Medulla oblongata (tissue), 1 donor: Measurements from ENCODE around the gene KIF13A.
"Not testable (repeated sequence)": the region's sequence is repeated elsewhere in the genome, so short reads cannot be mapped to it uniquely, and the experiment has no call there.

ENCODE experiments used
- DNase-seq: peaks from one replicate; pipeline ENCODE4 v3.0.0-alpha.2; 2015; ENCODE audit errors: extremely low spot score

Gene KIF13A

DNA sequence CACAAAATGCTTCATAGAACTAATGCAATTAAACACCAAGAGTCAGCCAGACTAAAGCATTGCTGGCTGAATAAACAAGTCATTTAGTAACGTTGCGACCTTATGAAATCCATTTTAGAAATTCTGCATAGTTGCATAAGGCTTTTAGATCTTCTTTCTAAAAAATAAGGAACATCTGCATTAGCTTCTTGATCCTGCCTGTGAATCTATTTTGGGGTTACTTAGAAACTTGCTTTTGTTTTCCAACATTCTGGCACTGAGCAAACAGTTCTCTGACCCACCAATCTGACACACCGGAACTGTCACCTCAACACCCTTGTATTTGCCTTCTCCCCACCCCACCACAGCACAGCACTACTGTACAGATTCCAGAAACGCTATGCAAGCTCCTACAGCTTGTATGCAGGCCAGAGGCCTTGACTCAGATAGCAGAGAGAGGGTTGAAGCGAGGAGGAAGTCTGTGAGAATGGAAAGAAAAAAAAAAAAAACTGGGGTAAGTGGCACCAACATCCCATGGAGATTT, 55.0 kb downstream of the KIF13A start:
- no peak for DNase-seq

DNA sequence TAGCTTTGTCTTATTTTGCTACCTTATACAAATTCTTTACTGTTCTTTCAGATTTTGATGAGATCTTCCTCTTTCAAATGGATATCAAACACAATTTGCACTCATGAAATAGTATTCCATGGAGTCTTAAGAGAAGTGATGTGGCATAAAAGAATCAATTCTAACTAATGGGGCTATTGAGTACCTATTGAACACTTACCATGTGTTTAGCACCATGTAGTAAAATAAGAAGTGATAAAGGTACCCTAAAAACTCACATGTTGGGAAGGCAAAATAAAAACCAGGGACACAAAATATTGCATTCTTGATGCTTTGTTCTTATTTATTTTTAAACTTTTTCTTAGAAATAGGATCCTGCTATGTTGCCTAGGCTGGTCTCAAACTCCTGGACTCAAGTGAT, 56.2 kb downstream of the KIF13A start:
- DNase-seq = no peak

DNA sequence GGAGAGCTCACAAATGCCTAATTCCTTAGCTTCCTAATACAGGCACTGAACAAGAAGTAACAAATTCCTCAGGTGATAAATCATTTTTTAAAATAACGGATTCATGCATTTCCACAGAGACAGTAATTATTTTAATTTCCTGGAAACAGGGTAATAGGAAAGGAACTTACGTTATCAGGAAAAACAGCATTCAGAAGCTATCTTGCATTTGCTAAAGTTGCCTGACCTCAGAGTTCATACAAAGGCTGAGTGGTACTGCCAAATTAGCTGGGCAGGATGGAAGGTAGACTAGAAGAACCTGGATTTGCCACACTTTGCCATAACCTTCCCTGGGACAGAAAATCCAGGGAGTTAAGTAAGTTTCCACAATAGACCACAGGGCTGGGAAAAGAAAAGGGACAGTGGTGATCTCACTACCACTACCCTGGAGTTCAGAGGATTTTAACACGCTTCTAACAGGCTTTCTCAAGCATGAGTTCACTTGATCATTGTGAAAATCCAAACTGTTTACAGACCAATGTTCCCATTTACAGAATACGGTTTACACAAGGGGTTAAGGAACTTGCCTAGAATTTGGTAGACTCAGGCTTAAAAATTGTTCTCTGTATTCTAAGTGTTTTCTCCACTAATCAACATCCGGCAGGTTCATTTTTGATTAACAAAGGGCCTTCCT, 57.0 kb downstream of the KIF13A start:
- DNase-seq = no peak

DNA sequence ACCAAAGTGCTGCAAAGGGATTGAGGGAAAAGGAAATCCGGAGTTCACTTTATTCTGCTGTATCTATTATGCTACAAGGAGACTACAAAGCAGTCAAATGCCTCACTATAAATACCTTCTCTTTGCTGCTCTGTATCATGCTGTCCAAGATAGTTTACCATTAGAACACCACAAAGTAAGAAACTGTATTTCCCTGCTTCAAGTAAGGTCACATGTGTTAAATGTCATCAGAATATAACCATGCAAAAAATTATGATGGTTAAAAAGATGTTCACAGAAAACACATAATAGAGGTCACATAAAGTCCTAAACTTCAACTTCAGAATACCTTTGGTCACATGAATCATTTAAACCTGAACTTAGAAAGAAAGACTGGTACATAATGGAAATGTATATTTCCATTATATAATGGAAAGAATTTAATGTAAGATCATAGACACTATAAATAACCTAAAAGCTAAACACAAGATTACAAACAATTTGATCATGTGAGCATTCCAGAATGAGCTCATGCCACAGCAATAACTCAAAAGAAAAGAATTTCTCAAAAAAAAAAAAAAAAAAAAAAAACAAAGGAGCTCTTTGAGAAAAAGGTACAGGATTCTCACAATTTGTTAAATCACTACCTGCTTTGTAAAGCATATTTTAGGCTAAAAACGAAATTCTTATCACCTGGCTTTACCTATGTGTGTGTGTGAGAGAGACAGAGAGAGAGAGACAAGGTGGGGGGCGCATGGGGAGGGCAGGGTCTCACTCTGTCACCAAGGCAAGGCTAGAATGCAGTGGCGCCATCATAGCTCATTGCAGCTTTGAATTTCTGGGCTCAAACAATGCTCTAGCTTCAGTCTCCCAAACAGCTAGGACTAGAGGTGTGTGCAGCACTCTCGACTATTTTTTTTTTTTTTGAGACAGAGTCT, 58.7 kb downstream of the KIF13A start:
- no peak for DNase-seq

DNA sequence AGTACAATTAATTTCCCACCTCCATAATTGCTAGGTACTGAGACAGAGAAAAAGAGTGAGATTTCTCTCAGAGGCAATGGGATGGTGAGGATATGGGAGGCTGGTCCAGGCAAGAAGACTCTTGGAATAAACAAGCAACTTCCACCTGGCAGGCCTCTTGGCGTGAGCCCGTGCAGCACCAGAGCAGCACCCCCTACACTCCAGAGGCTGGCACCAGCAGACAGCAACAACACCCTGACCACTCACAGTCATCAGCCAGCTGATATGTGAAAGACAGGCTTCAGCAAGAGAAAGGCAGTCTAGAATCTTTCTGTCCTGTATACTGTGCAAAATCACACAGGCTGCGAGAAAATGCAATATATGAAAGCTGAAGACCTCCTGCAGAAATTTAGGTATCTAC, 59.7 kb downstream of the KIF13A start:
- peak; percentile 46 for DNase-seq

DNA sequence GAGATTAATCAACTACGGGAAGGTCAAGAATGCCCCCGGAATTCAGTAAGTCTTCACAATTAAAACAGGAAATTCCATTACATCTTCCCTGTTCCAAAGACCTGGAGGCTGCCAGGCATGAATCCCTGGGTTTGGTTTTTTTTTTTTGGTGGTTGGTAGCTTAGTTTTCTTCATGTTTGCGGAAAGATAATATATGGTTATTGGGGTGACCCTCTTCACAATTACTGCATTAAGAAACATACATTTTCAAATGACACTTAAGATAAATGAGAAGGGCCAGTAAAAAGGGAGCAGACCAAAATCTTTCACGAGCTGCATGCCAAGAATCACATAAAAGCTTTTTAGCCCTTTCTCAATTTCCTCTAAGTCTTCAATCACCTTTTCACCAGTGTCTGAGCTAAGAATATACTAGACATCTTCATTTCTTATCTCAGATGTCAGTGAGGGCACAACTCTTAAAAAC, 64.0 kb downstream of the KIF13A start:
- DNase-seq = no peak

DNA sequence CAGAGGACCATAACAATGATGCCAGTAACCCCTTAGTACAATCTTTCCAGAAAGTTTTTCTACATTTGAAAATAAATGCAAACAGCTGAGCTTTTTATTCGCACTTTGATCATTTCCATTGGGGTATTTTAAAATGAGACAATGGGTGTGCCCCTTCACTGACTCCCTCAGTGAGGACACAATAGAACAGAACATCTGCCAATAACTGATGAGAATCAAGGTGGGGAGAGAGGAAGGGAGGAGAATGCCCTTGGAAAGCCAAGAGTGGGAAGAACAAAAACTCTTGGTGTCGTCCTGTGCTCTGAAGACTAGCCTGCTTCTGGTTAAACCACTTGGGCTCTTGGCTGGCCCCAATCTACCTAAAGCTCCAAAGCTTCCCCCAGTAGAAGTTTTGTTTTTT, 66.0 kb downstream of the KIF13A start:
- no peak for DNase-seq

DNA sequence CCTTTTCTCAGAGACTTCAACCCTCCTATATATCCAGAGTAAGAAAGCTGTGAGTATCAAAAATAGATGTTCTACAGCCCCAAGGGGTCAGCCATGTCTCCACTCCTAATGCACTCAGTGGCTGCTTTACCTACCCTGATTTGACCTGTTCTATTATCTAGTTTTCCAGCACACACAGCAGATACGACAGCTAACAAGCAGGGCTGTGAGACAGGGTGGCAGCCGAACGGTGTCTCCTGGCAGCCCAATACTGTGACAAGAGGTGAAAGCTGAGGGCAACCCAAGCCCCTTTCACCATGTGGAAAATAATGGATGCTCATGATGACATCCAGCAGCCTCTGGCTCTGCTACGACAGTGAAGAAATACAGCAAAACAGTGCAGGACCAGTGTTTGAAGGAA, 67.9 kb downstream of the KIF13A start:
- no peak for DNase-seq

DNA sequence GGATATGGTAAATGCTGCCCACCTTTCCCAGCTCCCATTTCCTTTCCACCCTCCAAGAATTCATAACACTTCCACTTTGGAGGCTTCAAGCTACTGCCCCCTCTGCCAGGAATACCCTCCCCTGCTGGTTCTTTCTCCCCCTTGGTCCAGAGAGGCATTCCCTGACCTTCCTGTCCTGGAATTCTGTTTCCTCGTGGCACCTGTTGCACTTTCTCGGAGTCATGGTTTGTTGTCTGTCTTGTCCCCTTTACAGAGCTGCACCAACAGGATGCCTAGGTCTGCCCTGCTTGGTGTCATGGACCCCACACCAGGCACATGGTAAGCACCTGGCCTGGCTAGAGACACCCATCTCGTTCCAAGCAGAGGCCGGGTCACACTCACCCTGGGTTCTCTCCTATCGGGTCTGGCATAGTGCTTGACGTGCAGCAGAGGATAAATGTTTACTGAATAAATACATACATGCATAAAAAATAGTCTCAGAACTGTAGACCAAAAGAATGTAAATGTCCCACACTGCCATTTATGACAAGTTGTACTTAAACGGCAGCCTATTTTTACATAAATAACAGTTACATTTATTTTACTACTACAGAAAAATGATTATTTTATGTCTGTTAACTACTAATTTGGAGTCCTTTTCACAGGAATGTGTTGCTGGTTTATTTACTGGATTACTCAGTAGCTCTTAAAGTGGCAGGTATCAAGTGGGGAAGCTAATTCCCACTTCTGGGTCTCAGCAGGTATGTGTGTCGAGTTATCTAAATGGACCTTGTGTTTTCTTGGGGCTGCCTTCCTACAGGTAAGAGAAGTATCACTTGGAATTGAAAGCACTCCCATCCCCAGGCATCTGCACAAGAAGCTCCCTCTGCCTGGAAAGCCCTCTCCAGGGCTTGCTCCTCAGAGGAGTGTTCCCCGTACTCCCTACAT, 69.3 kb downstream of the KIF13A start:
- no peak for DNase-seq

DNA sequence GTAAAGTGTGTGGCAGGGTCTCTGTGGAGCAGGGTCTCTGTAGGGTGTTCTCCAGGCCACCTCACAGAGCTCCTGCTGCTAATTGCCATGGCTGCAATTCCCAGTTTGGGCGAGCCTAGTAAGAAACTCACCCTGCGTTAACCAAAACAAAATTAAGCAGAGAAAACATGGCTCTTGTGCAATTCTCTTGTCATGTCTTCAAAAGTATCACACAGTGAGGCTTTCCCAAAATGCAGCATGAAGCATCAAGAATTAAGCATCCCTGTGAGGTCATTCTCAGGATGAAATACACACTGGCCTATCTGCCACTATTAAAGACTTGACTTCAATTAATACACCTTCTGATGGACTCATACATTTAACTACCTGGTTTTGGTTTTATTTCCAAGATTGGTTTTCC, 72.8 kb downstream of the KIF13A start:
- DNase-seq = no peak

DNA sequence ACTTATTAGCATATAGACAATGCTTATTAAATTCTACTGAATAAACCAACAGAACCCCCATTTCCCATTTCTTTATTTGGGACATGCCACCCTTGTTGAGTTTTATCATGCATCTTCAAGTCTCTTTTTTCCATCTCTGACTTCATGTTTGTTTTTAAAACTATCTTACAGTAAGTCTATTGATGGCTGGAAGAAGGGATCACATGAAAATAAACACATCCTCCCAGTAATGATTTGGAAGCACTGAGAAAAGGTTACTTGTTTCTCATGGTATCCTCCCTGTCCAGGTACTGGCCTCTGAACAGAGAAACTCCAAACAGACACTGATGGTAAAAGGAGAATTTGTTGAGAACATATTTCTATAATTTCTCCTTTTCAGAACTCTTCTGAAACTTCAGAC, 74.9 kb downstream of the KIF13A start:
- DNase-seq = no peak

DNA sequence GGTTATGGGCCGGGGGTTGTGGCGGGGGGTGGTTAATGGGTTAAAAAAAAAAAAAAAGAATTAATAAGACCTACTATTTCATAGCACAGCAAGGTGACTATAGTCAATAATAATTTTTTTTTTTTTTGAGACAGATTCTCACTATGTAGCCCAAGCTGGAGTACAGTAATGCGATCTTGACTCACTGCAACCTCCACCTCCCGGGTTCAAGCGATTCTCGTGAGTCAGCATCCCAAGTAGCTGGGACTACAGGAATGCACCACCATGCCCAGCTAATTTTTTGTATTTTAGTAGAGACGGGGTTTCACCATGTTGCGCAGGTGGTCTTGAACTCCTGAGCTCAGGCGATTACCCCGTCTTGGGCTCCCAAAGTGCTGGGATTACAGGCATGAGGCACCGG, 75.8 kb downstream of the KIF13A start:
- DNase-seq = not testable (repeated sequence)

DNA sequence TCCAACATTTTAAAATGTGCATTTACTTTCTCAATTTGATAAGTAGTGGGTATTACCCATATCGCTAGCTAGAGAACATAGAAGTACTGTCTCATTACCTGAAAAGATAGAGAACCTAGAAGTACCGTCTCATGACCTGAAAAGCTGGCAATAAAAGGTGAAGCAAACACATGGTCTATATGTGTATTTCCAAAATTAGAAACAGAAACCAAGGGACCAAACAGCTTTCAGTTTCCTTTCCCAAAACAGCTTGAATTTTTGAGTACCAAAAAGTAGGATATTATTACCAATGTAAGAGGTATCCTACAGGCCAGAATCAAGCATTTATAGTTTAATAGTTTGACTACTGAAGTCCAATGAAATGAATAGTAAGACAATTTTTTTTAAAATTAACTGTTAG, 77.2 kb downstream of the KIF13A start:
- DNase-seq = no peak

DNA sequence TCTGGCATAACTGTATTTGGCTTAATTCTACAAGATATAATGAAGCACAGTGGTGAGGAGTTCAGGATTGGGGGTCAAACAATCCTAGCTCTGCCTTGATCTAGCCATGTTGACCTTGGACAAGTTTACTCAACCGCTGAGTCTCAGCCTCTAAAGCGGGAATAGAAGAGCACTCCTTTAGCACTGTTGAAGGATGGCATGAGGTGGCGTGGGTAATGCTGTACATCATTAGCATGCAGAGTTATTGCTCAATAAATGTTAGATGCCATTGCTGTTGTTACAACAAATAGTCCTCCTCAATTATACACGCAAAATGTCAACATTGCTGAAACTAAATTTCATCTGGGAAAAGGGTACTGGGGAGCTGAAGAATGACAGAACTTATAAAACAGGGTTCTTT, 78.6 kb downstream of the KIF13A start:
- no peak for DNase-seq

DNA sequence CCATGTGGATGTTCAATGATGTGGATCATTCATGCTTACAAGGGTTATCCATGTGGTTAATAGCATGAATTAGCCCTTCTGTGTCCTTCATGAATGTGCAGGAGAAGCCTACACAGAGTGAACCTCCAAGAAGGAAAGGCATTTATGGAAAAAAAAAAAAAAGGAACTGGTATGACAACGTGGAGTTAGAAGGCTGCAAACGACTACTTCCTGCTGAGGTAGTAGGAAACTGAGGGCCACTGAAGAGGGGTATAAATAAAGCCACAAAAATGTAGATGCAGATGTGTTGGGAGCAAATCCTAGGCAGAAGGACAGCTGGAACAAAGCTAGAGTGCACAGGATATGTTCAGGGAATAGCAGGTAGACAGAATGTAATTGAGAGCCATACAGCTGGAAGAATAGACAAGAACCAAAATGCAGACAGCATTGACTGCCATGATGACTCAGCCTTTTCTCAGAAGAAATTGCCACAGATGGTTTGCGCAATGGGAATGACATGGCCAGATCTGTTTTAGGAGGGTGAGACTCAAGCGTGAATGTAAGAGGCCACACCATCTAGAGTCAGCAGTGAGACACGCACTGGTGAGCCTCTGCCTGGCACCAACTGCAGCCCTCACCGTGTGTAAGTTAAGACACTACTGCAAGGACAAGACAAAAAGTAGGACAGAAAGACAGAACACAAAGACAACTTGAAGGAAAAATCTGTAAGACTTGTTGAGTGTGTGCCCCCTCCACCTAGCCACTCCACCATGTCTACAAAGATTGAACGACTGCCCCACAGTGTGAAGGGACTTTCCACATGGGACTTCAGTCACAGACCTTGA, 79.8 kb downstream of the KIF13A start:
- peak; percentile 81 for DNase-seq

DNA sequence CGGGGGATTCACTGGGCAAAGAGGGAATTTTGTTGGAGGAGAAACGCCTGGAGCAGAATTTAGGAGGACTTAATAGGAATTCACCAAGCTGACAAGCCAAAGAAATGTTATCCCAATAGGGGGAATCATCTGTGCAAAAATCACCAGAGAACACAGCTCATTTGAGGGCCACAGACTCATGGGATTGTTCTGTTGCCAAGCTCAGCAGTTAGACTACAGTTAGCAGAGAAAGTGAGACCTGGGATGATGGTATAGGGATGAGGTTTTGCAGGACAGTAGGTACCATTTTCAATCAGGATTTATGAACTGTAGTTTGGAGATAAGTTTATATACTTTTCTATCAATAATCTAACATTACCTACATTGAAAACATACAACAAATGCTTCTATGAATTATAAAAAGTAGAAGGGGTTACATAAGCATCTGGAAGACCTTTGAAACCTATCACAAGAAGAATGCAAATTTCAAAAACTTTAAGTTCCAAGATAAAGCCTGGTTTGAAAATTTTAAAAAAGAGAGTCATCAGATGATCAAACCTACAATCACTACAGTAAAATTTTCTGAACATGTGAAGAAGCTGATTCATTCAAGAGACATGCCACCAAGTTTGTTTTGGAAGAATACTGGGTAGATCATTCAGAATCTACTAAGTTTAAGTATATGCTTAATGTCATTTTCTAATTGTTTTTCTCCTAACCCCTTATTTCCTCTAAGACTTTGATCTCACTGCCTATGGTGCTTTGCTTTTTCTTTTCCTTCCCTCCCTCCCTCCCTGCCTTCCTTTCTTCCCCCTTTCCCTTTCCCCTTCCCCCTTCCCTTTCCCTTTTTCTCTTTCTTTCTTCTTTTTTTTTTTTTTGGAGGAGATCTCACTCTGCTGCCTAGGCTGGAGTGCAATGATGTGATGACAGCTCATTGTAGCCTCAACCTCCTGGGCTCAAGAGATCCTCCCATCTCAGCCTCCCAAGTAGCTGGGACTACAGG, 81.5 kb downstream of the KIF13A start:
- no peak for DNase-seq

DNA sequence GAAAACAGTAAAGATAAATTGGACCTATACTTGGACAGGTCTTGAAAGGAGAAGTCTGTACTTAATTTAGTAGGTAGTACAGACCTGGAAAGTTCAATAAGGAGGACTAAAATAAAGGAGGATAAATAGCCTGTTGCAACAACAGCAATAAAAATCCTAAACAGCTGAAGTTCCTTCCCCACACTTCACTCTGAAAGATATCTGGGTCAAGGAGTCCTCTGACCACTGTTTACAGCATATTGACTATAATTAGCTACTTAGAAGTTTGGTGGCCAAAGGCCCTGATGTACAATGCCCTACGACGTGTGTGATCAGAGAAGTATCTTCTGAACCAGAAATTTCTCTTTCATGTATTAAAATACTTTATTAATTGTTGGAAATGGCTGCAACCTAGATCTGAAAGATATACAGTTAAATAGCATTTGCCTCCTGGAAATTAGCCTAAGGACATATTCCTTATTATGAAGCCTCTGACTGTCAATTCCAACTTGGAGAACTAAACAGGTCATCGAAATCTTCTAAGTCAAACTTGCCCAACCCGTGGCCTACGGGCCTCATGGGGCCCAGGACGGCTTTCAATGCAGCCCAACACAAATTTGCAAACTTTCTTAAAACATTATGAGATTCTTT, 82.8 kb downstream of the KIF13A start:
- DNase-seq = no peak

DNA sequence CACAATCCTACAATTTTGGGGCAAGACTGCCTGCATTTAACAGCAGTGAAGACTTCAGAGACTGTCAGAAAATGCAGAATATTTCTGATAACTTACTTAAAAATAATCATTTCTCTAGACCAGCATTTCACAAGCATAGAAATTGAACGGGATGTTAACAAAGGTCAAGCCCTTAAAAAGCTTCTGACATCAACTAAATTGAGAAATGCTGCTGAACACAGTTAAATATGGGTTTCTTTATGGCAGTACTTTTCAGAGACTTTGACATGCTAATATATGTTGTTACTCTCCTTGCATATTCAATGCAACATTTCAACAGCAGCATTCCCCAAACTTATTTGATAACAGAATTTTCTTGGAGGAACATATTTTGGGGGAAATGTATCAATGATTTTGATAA, 84.5 kb downstream of the KIF13A start:
- DNase-seq = no peak

DNA sequence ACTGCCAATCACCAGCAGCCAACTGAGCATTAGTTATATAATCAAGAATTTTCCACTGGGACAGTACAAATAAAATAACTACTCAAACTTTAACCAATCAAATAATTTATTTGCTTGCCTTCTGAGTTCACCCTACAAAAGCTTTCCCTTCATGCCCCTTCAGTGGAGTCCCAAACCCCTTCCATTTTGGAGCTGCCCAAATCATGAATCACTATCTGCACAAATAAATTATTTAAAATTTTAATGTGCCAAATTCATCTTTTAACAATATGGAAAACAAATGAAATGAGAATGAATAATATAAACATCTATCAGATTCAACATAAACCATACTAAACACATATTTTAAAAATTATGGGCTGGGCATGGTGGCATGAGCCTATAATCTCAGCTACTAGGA, 85.9 kb downstream of the KIF13A start:
- DNase-seq = no peak
